H1 (cell line): ENCODE measurements around the gene SLC25A28. TPM values are rescaled to one million over a fixed set of nuclear protein-coding genes. Genes with fewer than 3 reads are reported as not detected.

ENCODE experiments used
- CTCF ChIA-PET: fragments of 300-600 bp; sonication (Branson Sonifier 250); formaldehyde crosslinking; loops from one replicate; lab custom pipeline; 2021; ENCODE audit not compliant: partially characterized antibody; lab: Charles Lee
- POLR2A ChIA-PET: fragments of 300-600 bp; sonication (Branson Sonifier 250); formaldehyde crosslinking; loops from one replicate; lab custom pipeline; 2021; ENCODE audit warnings: inconsistent platforms; ENCODE audit not compliant: partially characterized antibody; lab: Charles Lee
- DNase-seq, 2 experiments: peaks; one replicate each; pipeline versions ENCODE4 v3.0.0 to v3.0.0-alpha.2; 2010 to 2022; ENCODE audit warnings: low spot score in 2 of 2, low read depth in 1 of 2, mixed read lengths in 1 of 2
- FAIRE-seq: peaks from 2 replicates; lab custom pipeline; 2011; peaks lifted over from hg19 to GRCh38; lab: Jason Lieb, UNC
- H2AFZ ChIP-seq: 2 replicates; pipeline ENCODE4 v1.8.1; 2012; ENCODE audit warnings: low read length, inconsistent platforms
- H2AK5ac ChIP-seq: 2 replicates; pipeline ENCODE4 v1.6.1; 2013; ENCODE audit warnings: low read depth, low read length
- H2BK120ac ChIP-seq: replicated peaks from 2 replicates; pipeline ENCODE3; 2013; ENCODE audit warnings: low read depth, low read length, inconsistent platforms
- H2BK12ac ChIP-seq: 2 replicates; pipeline ENCODE4 v1.6.1; 2013; ENCODE audit warnings: low read depth, low read length
- H2BK15ac ChIP-seq: 2 replicates; pipeline ENCODE4 v1.6.1; 2013; ENCODE audit warnings: low read length
- H2BK20ac ChIP-seq: 2 replicates; pipeline ENCODE4 v1.6.1; 2013; ENCODE audit warnings: low read length
- H2BK5ac ChIP-seq: 2 replicates; pipeline ENCODE4 v1.6.1; 2013; ENCODE audit warnings: low read depth, low read length
- H3K14ac ChIP-seq: 2 replicates; pipeline ENCODE4 v1.6.1; 2013; ENCODE audit warnings: inconsistent platforms; ENCODE audit not compliant: insufficient read length
- H3K18ac ChIP-seq: 2 replicates; pipeline ENCODE4 v1.6.1; 2013; ENCODE audit warnings: low read length; ENCODE audit errors: extremely low read depth
- H3K23ac ChIP-seq: 2 replicates; pipeline ENCODE4 v1.6.1; 2013; ENCODE audit warnings: inconsistent platforms; ENCODE audit not compliant: insufficient read length
- H3K23me2 ChIP-seq: 2 replicates; pipeline ENCODE4 v1.6.1; 2013; ENCODE audit warnings: low read depth, low read length
- H3K27ac ChIP-seq: 2 replicates; pipeline ENCODE4 v1.6.1; 2011; ENCODE audit warnings: low read depth, low read length, inconsistent platforms
- H3K27me3 ChIP-seq, 4 experiments: replicated peaks in 1 of 4; 1 replicate in 1 of 4; 2 replicates in 3 of 4; pipeline versions ENCODE4 v1.6.1 to v1.8.1; 2011 to 2013; ENCODE audit warnings: low read length in 3 of 4, mild to moderate bottlenecking in 3 of 4, inconsistent platforms in 2 of 4, mixed read lengths in 2 of 4, moderate library complexity in 1 of 4; ENCODE audit not compliant: control insufficient read depth in 3 of 4, insufficient read depth in 3 of 4; ENCODE audit errors: extremely low read depth in 1 of 4
- H3K36me3 ChIP-seq, 4 experiments: 2 replicates each; pipeline versions ENCODE4 v1.6.1 to v1.8.1; 2011 to 2013; ENCODE audit warnings: mild to moderate bottlenecking in 4 of 4, low read length in 3 of 4, moderate library complexity in 2 of 4, control low read depth in 1 of 4, inconsistent platforms in 1 of 4; ENCODE audit not compliant: insufficient read depth in 4 of 4, control insufficient read depth in 2 of 4
- H3K4ac ChIP-seq: replicated peaks from 2 replicates; pipeline ENCODE3; 2013; ENCODE audit warnings: low read length, low read depth, mixed read lengths, inconsistent platforms; ENCODE audit not compliant: insufficient read length
- H3K4me1 ChIP-seq, 4 experiments: replicated peaks in 1 of 4; 1 replicate in 1 of 4; 2 replicates in 3 of 4; pipeline versions ENCODE4 v1.6.1 to v1.8.1; 2011 to 2013; ENCODE audit warnings: low read length in 3 of 4, inconsistent platforms in 2 of 4, mixed read lengths in 1 of 4; ENCODE audit not compliant: insufficient read depth in 4 of 4, control insufficient read depth in 3 of 4
- H3K4me2 ChIP-seq, 2 experiments: 2 replicates each; pipeline versions ENCODE4 v1.6.1 to v1.8.1; 2011 to 2013; ENCODE audit warnings: low read depth in 2 of 2, low read length in 2 of 2, control low read depth in 1 of 2, inconsistent platforms in 1 of 2, mild to moderate bottlenecking in 1 of 2; ENCODE audit not compliant: insufficient read depth in 1 of 2
- H3K4me3 ChIP-seq, 4 experiments: fragments of 200-600, 300-600 bp in 1 of 4; sonication (generic), shearing (Covaris generic), sonication (Bioruptor Twin) in 1 of 4; 2 replicates each; pipeline versions ENCODE4 v1.5.1 to v1.8.1; 2011 to 2016; ENCODE audit warnings: low read length in 4 of 4, low read depth in 3 of 4, control low read depth in 2 of 4, inconsistent platforms in 2 of 4, mild to moderate bottlenecking in 2 of 4, mixed read lengths in 1 of 4, moderate library complexity in 1 of 4; ENCODE audit not compliant: insufficient read depth in 2 of 4; ENCODE audit errors: extremely low read depth in 1 of 4
- H3K56ac ChIP-seq: replicated peaks from 2 replicates; pipeline ENCODE3; 2013; ENCODE audit warnings: low read depth, mild to moderate bottlenecking, mixed read lengths, low read length, inconsistent platforms; ENCODE audit not compliant: insufficient read length
- H3K79me1 ChIP-seq: 2 replicates; pipeline ENCODE4 v1.6.1; 2013; ENCODE audit warnings: low read depth, low read length, control low read depth
- H3K79me2 ChIP-seq, 2 experiments: 2 replicates each; pipeline versions ENCODE4 v1.6.1 to v1.8.1; 2012 to 2013; ENCODE audit warnings: low read length in 2 of 2, mild to moderate bottlenecking in 2 of 2, inconsistent platforms in 1 of 2; ENCODE audit not compliant: insufficient read depth in 2 of 2, control insufficient read depth in 1 of 2
- H3K9ac ChIP-seq, 4 experiments: replicated peaks in 1 of 4; 1 replicate in 1 of 4; 2 replicates in 3 of 4; pipeline versions ENCODE4 v1.6.1 to v1.8.1; 2011 to 2013; ENCODE audit warnings: low read depth in 3 of 4, low read length in 3 of 4, control low read depth in 2 of 4, mild to moderate bottlenecking in 2 of 4, moderate library complexity in 2 of 4, inconsistent platforms in 1 of 4; ENCODE audit errors: extremely low read depth in 1 of 4
- H3K9me3 ChIP-seq, 2 experiments: 2 replicates each; pipeline versions ENCODE4 v1.6.1 to v1.8.1; 2012 to 2013; ENCODE audit warnings: mild to moderate bottlenecking in 2 of 2, moderate library complexity in 2 of 2, control low read depth in 1 of 2, inconsistent platforms in 1 of 2, low read depth in 1 of 2, low read length in 1 of 2, mixed read lengths in 1 of 2; ENCODE audit not compliant: insufficient read depth in 2 of 2
- H4K20me1 ChIP-seq, 2 experiments: replicated peaks in 1 of 2; 2 replicates each; pipeline versions ENCODE3 to v1.8.1; 2011 to 2013; ENCODE audit warnings: inconsistent platforms in 2 of 2, low read length in 2 of 2, mild to moderate bottlenecking in 1 of 2; ENCODE audit not compliant: insufficient read depth in 2 of 2, control insufficient read depth in 1 of 2
- H4K5ac ChIP-seq: 2 replicates; pipeline ENCODE4 v1.6.1; 2013; ENCODE audit warnings: low read length, low read depth, mixed read lengths, inconsistent platforms; ENCODE audit not compliant: insufficient read length
- H4K8ac ChIP-seq: 2 replicates; pipeline ENCODE4 v1.8.0; 2013; ENCODE audit warnings: mild to moderate bottlenecking, moderate library complexity, low read length, inconsistent platforms; ENCODE audit not compliant: insufficient read depth; ENCODE audit errors: extremely low read depth
- H4K91ac ChIP-seq: replicated peaks from 2 replicates; pipeline ENCODE3; 2013; ENCODE audit warnings: low read length, mixed read lengths, inconsistent platforms; ENCODE audit not compliant: insufficient read length
- BACH1 ChIP-seq: IDR thresholded peaks from 2 replicates; pipeline ENCODE4 v1.6.1; 2012; ENCODE audit warnings: low read length, improper control_type of control experiment
- CHD2 ChIP-seq: IDR thresholded peaks from 2 replicates; pipeline ENCODE4 v1.6.1; 2012; ENCODE audit warnings: low read length, improper control_type of control experiment
- GTF2F1 ChIP-seq: IDR thresholded peaks from 2 replicates; pipeline ENCODE4 v1.6.1; 2012; ENCODE audit warnings: low read depth, low read length, improper control_type of control experiment, borderline replicate concordance
- HDAC2 ChIP-seq, 2 experiments: fragments of 300-600 bp in 1 of 2; sonication (generic) in 1 of 2; IDR thresholded peaks; 2 replicates each; pipeline ENCODE4 v1.6.1; 2011 to 2012; ENCODE audit warnings: low read depth in 2 of 2, low read length in 2 of 2, mild to moderate bottlenecking in 2 of 2, moderate library complexity in 2 of 2, borderline replicate concordance in 1 of 2, inconsistent platforms in 1 of 2
- NANOG ChIP-seq: IDR thresholded peaks from 2 replicates; pipeline ENCODE4 v1.6.1; 2011; ENCODE audit warnings: low read length, low read depth, mild to moderate bottlenecking, inconsistent platforms; ENCODE audit not compliant: insufficient read depth, poor library complexity, severe bottlenecking
- RNF2 ChIP-seq: fragments of 200-900, 300-1000 bp; sonication (generic); IDR thresholded peaks from 2 replicates; pipeline ENCODE4 v1.7.1; 2016; ENCODE audit warnings: borderline replicate concordance, low read depth, mild to moderate bottlenecking, antibody characterized with exemption, low read length; ENCODE audit not compliant: poor library complexity, severe bottlenecking; ENCODE audit errors: missing control alignments
- WGBS, 2 experiments: shearing (Covaris generic) in 1 of 2; methylation state at CpG; one replicate each; pipeline versions ENCODE4 v1.1.6 to v1.1.7; 2013 to 2015; ENCODE audit warnings: low lambda C conversion rate in 2 of 2, mixed read lengths in 2 of 2, inconsistent platforms in 1 of 2, low coverage in 1 of 2, missing lambda C conversion rate in 1 of 2; ENCODE audit not compliant: insufficient replicate concordance in 2 of 2, insufficient coverage in 1 of 2, insufficient read length in 1 of 2; ENCODE audit errors: extremely low coverage in 1 of 2, missing lambda C conversion rate in 1 of 2; 5-methylcytosine and 5-hydroxymethylcytosine counted together
- polyA plus RNA-seq, 7 experiments: library from polyadenylated mRNA; depleted of rRNA in 3 of 7; stranded (reverse) in 5 of 7; unstranded in 2 of 7; fragments of >200 nt in 5 of 7; fragments of 200-250 nt in 2 of 7; gene quantifications; 1 replicate in 5 of 7; 2 replicates in 1 of 7; 4 replicates in 1 of 7; pipeline versions ENCODE4 v1.2.1 to v1.2.3, GENCODE V29; 2011 to 2013; ENCODE audit warnings: missing spikeins in 2 of 7, mixed read lengths in 2 of 7
- total RNA-seq: library from RNA; stranded (reverse); fragmentation: NEBNext Ultra II Directional; extraction: Animal tissue kit (Norgen Biotek cat#: 25700); gene quantifications from 2 replicates; pipeline ENCODE4 v1.2.1, GENCODE V29; 2021

SLC25A28 gene
- total and polyA plus RNA-seq, 2 of the 8 experiments (the other 6 are each of a cell fraction or from before 2014, with no cell fraction given) = 17.2 to 18.5 TPM

GRCh38 chr10:99611326-99611725 is 8.9 kb downstream of the SLC25A28 start:
- H2AFZ ChIP-seq = no peak overlapping the region
- no peaks in the 10 kb centered on the region for H3K23me2 ChIP-seq
- H2BK120ac ChIP-seq = no peak overlapping the region
- no peak overlapping the region for H4K8ac ChIP-seq
- H3K4ac ChIP-seq = no peak overlapping the region
- peaks cover 0 to 3% (median under 1%) of the 10 kb centered on the region in 4 experiments; a peak in 1 of 8 replicates for H3K36me3 ChIP-seq
- H3K56ac ChIP-seq = no peak overlapping the region
- H3K27ac ChIP-seq = no peak overlapping the region
- H4K91ac ChIP-seq = no peak overlapping the region
- no peak overlapping the region for H2BK5ac ChIP-seq
- H3K27me3 ChIP-seq = no peaks in the 10 kb centered on the region
- WGBS, 2 experiments = 98% methylated on average over 4 of the region's 4 CpGs; no CpG with 5 or more reads in 1 of the 2 experiments
- FAIRE-seq = no peak
- no peak overlapping the region for H3K18ac ChIP-seq
- no peak overlapping the region for H2BK20ac ChIP-seq
- H3K79me2 ChIP-seq = no peaks in the 10 kb centered on the region
- no peak for TF ChIP-seq HDAC2 (IDR thresholded peaks at IDR 0.05; ENCODE audit: borderline replicate concordance in 1 of 2, low read depth in 2 of 2, low read length in 2 of 2)
- no peak for TF ChIP-seq GTF2F1
- TF ChIP-seq RNF2 = no peak
- TF ChIP-seq CHD2 = no peak
- no peak for TF ChIP-seq BACH1
- no peak for TF ChIP-seq NANOG
- no peak overlapping the region for H3K4me3 ChIP-seq
- peaks cover 0 to 3% of the 10 kb centered on the region in 2 experiments for H4K20me1 ChIP-seq
- no peak overlapping the region for H3K23ac ChIP-seq
- no peak overlapping the region for H3K9ac ChIP-seq
- H2AK5ac ChIP-seq = no peak overlapping the region
- H4K5ac ChIP-seq = no peak overlapping the region
- H3K79me1 ChIP-seq = 0 out of 2 replicates have a peak, but pooled peaks cover 2% of the 10 kb centered on the region
- POLR2A ChIA-PET = interaction anchor here (0.6 to 2.4 kb wide), 2 partner anchors 10 to 15 kb away, joined by 3 to 15 read pairs; partner anchors contain the start of gene SLC25A28
- no peak overlapping the region for H3K14ac ChIP-seq
- H3K4me1 ChIP-seq = no peaks in the 10 kb centered on the region
- no peak overlapping the region for H3K4me2 ChIP-seq
- no peak overlapping the region for H2BK12ac ChIP-seq
- CTCF ChIA-PET = interaction anchor here (0.6 to 17.7 kb wide), 24 partner anchors 8 to 1413 kb away, joined by 3 to 323 read pairs (median 7); partner anchors contain the start of gene GOT1
- no peak for DNase-seq
- H2BK15ac ChIP-seq = no peak overlapping the region
- H3K9me3 ChIP-seq = no peaks in the 10 kb centered on the region
